GM12891 (cell line): ENCODE data around the gene VAV2.

Experiments
- PAX5 ChIP-seq: IDR thresholded peaks from 2 replicates; pipeline ENCODE4 v1.6.1; 2011; ENCODE audit warnings: low read length, moderate library complexity, mild to moderate bottlenecking; ENCODE audit not compliant: insufficient read depth, severe bottlenecking
- POLR2A ChIP-seq: IDR thresholded peaks from 2 replicates; pipeline ENCODE4 v1.6.1; 2011; ENCODE audit warnings: low read depth, low read length, control low read depth
- POLR2AphosphoS5 ChIP-seq: IDR thresholded peaks from 2 replicates; pipeline ENCODE4 v1.6.1; 2011; ENCODE audit warnings: low read depth, low read length, control low read depth
- POU2F2 ChIP-seq: IDR thresholded peaks from 2 replicates; pipeline ENCODE4 v1.6.1; 2011; ENCODE audit warnings: low read depth, mild to moderate bottlenecking, control low read depth, low read length, moderate library complexity
- SPI1 ChIP-seq: IDR thresholded peaks from 2 replicates; pipeline ENCODE4 v1.6.1; 2011; ENCODE audit warnings: low read depth, low read length, control low read depth
- TAF1 ChIP-seq: IDR thresholded peaks from 2 replicates; pipeline ENCODE4 v1.6.1; 2011; ENCODE audit warnings: low read depth, low read length, control low read depth

DNA sequence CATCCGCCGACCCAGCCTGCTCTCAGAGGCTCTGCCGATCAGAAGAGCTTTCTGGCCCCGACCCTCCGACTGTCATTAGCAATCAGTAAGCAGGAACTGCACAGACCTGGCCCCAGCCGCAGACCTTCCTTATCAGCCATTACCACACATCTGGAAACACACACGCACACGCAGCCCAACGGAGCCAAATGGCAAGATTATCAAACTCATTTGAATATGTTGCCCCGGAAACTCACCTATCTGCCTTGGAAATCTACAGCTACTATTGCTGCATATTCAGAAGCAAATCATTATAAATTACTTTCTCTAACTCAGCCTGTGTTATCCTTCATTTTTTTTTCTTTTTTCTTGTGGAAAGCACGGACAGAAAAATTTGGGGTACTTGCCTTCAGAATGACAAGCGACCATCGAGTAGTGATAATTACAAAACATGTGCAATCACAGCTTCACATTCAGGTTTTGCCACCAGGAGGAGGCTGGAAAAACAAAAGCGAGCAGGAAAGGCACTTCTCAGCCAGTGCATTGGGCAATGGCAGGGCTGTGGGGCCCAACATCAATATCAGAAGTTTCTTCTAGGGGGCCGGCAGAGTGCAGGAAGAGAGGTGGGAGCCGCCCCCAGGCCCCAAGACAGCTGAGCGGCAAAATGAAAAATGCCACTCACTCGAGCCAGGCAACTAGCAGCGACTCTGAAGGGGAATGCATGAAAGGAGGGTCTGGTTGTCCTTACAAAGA, 122.3 kb downstream of the VAV2 start:
- no peak for TF ChIP-seq POLR2A
- no peak for TF ChIP-seq TAF1
- no peak for TF ChIP-seq POU2F2
- no peak for TF ChIP-seq POLR2AphosphoS5
- no peak for TF ChIP-seq SPI1
- TF ChIP-seq PAX5, result no peak
